Loucy (cell line): ENCODE data around the gene GAS7.

Experiments
- CTCF ChIP-seq: fragments of 200-600 bp; sonication (generic); conservative IDR thresholded peaks from 2 replicates; pipeline ENCODE4 v1.5.1; 2014; ENCODE audit warnings: mild to moderate bottlenecking, antibody characterized with exemption, low read length
- EZH2phosphoT487 ChIP-seq: fragments of 200-600 bp; IDR thresholded peaks from 2 replicates; pipeline ENCODE4 v1.6.1; 2018; ENCODE audit warnings: antibody characterized with exemption, mild to moderate bottlenecking, moderate library complexity, borderline replicate concordance

- TF ChIP-seq CTCF = no peak
- TF ChIP-seq EZH2phosphoT487 = no peak
Measured at GRCh38 chr17:10075919-10076318, 122.5 kb downstream of the GAS7 start.
